HG02610 (cell line): Measurements from ENCODE around the gene ZDHHC3.

Source experiments
- ATAC-seq: cut with Tn5 transposase; IDR thresholded peaks from one replicate; pipeline ENCODE4 v1.9.1; 2021; ENCODE audit warnings: mild to moderate bottlenecking, moderate library complexity; ENCODE audit not compliant: unreplicated experiment

The ZDHHC3 gene

GRCh38 chr3:44899683-44900367, 76.1 kb downstream of the ZDHHC3 start:
- no peak for ATAC-seq

DNA sequence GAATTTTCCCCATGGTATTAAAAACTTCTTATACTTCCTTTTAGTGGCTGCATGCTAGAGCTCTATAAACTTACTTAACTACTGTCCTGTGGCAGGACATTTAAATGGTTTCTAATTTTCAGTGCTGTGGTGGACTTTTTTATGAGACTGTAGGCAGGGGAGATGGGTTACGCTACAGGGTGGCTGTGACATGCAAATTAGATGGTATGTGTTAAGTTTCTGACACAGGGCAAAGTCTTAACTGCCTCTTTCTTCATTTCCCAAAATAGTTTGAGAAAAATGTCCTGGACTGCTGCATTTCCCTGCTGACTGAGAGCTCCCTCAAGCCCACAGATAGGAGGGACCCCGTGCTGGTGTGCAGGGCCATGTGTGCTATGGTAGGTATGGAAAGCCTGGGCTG, 79.5 kb downstream of the ZDHHC3 start:
- ATAC-seq = no peak

DNA sequence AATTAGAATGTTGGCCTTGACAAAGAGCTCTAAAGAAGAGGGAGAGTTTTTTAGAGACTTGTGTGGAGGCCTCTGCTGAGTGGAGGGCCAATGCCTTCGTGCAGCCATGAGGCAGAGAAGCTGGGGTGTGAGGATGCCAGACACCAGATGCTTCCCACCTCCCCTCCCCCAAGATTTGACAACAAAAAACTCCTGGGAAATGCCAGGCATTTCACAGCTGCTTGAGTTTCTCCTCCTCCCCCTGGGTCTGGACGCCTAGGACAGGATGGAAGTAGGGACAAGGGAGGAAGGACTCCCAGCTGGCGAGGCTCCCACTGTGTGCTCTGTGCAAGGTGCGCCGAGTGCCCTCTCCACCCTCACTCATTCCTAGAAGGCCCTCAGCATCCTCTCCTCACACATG, 81.5 kb downstream of the ZDHHC3 start:
- ATAC-seq = no peak

DNA sequence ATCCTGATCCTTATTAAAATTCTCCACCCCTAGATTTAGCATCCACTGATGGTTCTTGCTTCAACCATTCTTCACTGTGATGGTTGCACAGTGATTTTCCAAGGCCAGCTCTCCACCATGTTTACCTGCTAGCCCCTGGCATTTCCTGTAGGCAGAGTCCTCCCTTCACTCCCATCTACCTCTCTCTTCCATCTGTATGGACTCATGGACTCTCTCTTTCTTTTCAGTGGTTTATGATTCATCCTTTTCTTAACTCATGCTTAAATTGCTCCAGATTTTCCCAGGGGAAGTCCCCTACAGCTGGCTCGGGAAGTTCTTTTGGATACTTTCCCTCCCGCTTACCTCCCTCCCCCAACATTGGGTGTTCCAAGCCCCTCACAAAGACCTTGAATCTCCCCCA, 82.9 kb downstream of the ZDHHC3 start:
- ATAC-seq = no peak

GRCh38 chr3:44892689-44893088, 83.3 kb downstream of the ZDHHC3 start:
- no peak for ATAC-seq

DNA sequence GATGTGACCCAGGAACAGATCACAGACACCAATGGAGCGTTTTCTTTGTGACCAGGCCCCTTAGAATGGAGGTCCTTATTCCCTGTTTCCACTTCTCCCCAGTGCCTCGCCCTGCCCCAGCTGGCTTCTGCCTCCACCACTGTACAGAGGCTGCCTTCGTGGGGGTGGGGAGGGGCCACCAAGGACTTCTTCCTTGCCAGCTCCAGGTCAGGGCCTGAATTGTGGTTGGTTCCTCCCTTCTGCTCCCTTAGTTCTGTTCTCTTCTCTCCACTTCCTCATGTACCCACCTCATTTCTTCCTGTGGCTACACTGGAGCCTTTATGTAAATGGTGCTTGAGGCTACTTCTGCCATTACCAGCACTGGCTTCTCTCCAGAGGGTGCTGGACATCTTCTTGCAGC, 85.1 kb downstream of the ZDHHC3 start:
- no peak for ATAC-seq

- ATAC-seq = no peak
These were observed 85.7 kb downstream of the ZDHHC3 start for GRCh38 chr3:44890258-44890657.

GRCh38 chr3:44887101-44887500, 88.9 kb downstream of the ZDHHC3 start:
- no peak for ATAC-seq

DNA sequence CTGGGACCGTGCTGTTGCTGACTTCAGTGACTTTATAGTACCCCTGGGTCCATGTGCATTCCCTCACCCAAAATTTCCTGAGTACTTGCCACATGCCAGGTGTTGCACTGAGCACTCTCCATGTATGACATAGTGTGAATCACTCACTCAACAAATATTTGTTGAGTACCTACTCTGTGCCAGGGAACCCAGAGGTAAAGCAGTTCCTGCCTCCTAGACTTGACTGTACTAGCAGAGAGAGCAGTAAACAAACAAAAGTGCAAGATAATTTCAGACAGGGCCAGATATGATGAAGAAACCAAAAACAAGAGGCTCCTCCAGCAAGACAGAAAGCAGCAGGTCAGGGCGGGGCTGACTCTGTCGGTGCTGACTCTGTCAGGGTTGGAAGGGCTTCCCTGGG, 89.4 kb downstream of the ZDHHC3 start:
- ATAC-seq = no peak

- no peak for ATAC-seq
These were observed 90.4 kb downstream of the ZDHHC3 start for GRCh38 chr3:44885618-44886017.

DNA sequence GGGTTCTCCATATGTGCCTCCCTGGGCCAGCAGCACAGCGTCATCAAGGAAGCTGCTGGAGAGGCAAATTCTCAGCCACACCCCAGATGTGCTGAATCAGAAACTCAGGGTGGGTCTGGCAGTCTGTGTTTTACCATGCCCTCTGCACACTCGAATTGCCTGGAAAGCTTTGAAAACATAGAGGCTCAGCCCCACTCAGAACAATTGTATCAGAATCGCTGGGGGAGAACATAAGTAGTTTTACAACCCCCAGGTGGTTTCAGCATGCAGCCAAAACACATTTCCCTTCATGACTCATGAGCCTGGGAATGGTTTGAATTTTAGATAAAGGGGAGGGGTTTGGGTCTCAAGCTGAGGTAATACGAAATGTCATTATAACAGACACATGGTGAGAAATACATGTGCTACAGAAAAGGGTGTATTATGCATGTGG, 92.0 kb downstream of the ZDHHC3 start:
- no peak for ATAC-seq

- ATAC-seq = no peak
These were observed 92.6 kb downstream of the ZDHHC3 start for GRCh38 chr3:44883213-44883955.

DNA sequence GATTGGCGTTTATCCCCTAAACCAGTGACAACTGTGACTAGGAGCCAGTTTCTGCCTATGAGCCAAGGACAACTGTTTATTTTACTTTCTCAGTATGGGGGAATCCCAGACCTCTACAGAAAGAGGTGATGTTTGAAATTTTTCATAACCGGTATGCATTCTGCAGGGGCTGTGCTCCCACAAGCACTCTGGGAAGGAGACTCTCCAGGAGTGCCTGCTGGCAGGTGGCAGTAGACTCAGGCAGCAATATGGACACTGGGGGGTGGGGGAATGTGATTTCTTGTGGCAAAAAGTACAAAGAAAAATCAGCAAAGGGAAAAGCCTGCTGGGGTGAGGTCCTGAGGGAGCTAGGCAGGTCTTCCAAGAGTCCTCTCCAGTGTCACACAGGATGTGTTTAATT, 95.7 kb downstream of the ZDHHC3 start:
- ATAC-seq = no peak

DNA sequence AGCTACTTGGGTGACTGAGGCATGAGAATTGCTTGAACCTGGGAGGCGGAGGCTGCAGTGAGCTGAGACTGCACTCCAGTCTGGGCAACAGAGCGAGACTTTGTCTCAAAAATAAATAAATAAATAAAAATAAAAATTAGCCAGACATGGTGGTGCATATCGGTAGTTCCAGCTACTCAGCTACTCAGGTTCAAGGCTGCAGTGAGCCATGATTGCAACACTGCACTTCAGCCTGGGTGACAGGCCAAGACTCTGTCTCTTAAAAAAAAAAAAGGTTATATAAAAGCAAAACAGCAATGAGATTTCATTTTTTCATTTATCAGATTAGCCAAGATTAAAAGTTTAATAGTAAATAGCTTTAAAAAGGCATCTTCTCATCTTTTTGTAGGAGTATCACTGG, 98.6 kb downstream of the ZDHHC3 start:
- ATAC-seq = no peak

- ATAC-seq = no peak
These were observed 100.4 kb downstream of the ZDHHC3 start for GRCh38 chr3:44875596-44875995.
